Neutrophil (primary cell): ENCODE data around the gene C9orf57.
"Not testable (repeated sequence)": the region's sequence is repeated elsewhere in the genome, so short reads cannot be mapped to it uniquely, and the experiment has no call there.

Experiments
- H3K27ac ChIP-seq: fragments of 200-600 bp; sonication (generic); 2 replicates; pipeline ENCODE4 v1.5.1; 2016; ENCODE audit warnings: mild to moderate bottlenecking, moderate library complexity
- H3K27me3 ChIP-seq: fragments of 200-600 bp; sonication (generic); 2 replicates; pipeline ENCODE4 v1.6.0; 2016; ENCODE audit warnings: mild to moderate bottlenecking
- H3K36me3 ChIP-seq: fragments of 200-600 bp; sonication (generic); 2 replicates; pipeline ENCODE4 v1.5.1; 2017
- H3K4me1 ChIP-seq, 2 experiments: fragments of 200-600 bp in 1 of 2; sonication (generic) in 1 of 2; 1 replicate in 1 of 2; 2 replicates in 1 of 2; pipeline versions ENCODE4 v1.5.1 to v1.6.1; 2013 to 2016; ENCODE audit warnings: low read depth in 1 of 2, low read length in 1 of 2, mild to moderate bottlenecking in 1 of 2, moderate library complexity in 1 of 2; ENCODE audit not compliant: control insufficient read depth in 1 of 2, insufficient read depth in 1 of 2
- H3K4me3 ChIP-seq, 2 experiments: fragments of 200-600 bp in 1 of 2; sonication (generic) in 1 of 2; 1 replicate in 1 of 2; 2 replicates in 1 of 2; pipeline ENCODE4 v1.5.1; 2013 to 2016; ENCODE audit warnings: low read depth in 1 of 2, low read length in 1 of 2, mild to moderate bottlenecking in 1 of 2, moderate library complexity in 1 of 2
- H3K9me3 ChIP-seq: fragments of 200-600 bp; sonication (generic); 2 replicates; pipeline ENCODE4 v1.5.1; 2016
- TF ChIP-seq, protein P1 (sequence below): fragments of 200-600 bp; sonication (generic); IDR thresholded peaks from 2 replicates; pipeline ENCODE4 v1.5.1; 2016; ENCODE audit warnings: antibody characterized with exemption

The C9orf57 gene, protein sequence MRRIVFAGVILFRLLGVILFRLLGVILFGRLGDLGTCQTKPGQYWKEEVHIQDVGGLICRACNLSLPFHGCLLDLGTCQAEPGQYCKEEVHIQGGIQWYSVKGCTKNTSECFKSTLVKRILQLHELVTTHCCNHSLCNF

DNA sequence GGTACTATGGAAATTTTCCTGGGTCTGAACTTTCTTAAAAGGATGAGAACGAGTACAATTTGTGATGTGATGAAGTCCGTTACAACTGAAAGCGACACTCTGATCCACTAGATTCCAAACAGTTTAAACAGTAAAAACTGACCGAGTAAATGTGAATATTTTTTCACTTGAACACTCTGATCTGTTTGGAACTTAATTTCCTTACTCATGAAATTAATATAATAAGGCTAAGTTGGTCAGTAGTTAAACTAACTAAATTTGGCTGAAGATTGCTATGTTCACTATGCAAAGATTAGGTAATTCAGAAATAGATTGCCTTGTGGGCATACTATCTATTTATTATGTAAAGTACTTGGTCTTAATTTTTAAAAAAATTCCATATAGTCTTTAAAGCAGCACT is at the start of gene C9orf57:
Gene C9orf57 (minus strand): TSS at position 101 of the 400 bp plus-strand sequence. CDS start 1,282 bp downstream, outside the sequence.
- H3K4me1 ChIP-seq = no peaks in the 10 kb centered on the region
- TF ChIP-seq, protein P1, sequence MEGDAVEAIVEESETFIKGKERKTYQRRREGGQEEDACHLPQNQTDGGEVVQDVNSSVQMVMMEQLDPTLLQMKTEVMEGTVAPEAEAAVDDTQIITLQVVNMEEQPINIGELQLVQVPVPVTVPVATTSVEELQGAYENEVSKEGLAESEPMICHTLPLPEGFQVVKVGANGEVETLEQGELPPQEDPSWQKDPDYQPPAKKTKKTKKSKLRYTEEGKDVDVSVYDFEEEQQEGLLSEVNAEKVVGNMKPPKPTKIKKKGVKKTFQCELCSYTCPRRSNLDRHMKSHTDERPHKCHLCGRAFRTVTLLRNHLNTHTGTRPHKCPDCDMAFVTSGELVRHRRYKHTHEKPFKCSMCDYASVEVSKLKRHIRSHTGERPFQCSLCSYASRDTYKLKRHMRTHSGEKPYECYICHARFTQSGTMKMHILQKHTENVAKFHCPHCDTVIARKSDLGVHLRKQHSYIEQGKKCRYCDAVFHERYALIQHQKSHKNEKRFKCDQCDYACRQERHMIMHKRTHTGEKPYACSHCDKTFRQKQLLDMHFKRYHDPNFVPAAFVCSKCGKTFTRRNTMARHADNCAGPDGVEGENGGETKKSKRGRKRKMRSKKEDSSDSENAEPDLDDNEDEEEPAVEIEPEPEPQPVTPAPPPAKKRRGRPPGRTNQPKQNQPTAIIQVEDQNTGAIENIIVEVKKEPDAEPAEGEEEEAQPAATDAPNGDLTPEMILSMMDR = no peak
- no peak within 1 kb of the TSS for H3K27ac ChIP-seq
- no peaks in the 10 kb centered on the region for H3K36me3 ChIP-seq
- H3K4me3 ChIP-seq = no peak within 1 kb of the TSS
- H3K27me3 ChIP-seq = no peaks in the 10 kb centered on the region
- H3K9me3 ChIP-seq = no peaks in the 10 kb centered on the region

DNA sequence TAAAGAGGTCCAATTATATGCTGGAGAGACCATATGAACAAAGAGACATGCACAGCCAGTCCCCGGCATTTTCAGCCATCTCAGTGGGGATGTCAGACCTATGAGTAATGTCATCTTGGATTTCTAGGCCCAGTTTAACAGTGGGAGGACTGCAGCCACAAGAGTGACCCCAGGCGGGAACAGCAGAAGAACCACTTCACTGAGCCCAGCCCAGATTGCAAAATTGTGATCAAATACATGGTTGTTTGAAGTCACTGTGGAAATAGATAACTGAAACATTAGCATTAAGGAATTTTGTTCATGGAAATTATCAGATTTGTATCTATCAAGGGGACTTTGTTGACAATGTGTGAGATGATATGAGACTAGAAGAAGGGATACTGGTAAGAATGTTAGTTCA is 42.1 kb upstream of the C9orf57 start:
- H3K36me3 ChIP-seq = no peaks in the 10 kb centered on the region
- H3K27me3 ChIP-seq = no peaks in the 10 kb centered on the region
- no peaks in the 10 kb centered on the region for H3K4me1 ChIP-seq
- H3K9me3 ChIP-seq = no peaks in the 10 kb centered on the region
- H3K27ac ChIP-seq = no peak overlapping the region
- TF ChIP-seq, protein P1 = no peak
- H3K4me3 ChIP-seq = no peak overlapping the region

DNA sequence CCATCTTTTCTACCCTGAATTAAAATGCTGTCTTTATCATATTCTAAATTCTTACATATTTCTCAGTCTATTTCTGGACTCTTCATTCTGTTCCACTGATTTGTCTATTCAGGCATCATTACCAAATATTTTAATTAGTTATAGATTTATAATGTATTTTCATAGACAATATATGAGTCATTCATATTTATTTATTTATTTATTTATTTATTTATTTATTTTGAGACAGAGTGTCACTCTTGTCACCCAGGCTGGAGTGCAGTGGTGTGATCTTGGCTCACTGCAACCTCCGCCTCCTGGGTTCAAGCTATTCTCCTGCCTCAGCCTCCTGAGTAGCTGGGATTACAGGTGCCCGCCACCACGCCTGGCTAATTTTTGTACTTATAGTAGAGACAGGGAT is 35.1 kb upstream of the C9orf57 start:
- not testable (repeated sequence) for H3K36me3 ChIP-seq, H3K27me3 ChIP-seq, H3K27ac ChIP-seq, H3K4me3 ChIP-seq, H3K9me3 ChIP-seq, H3K4me1 ChIP-seq

DNA sequence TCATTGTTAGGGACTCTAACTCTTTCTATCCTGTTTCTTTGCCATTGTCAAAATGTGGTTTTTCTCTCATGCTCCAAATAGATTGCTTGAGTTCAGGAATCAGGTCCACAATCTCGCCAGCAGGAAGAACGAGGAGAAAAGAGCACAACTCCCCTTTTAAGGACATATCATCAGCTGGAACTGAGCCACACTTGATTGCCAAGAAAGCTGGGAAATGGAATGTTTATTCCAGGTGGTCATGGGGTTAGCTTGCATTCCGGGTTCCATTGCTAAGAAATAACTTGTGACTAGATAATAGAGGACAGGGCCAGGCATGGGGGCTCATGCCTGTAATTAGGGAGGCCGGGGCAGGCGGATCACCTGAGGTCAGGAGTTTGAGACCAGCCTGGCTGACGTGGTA is 32.4 kb upstream of the C9orf57 start:
- H3K9me3 ChIP-seq = no peaks in the 10 kb centered on the region
- no peaks in the 10 kb centered on the region for H3K36me3 ChIP-seq
- H3K4me1 ChIP-seq = no peaks in the 10 kb centered on the region

DNA sequence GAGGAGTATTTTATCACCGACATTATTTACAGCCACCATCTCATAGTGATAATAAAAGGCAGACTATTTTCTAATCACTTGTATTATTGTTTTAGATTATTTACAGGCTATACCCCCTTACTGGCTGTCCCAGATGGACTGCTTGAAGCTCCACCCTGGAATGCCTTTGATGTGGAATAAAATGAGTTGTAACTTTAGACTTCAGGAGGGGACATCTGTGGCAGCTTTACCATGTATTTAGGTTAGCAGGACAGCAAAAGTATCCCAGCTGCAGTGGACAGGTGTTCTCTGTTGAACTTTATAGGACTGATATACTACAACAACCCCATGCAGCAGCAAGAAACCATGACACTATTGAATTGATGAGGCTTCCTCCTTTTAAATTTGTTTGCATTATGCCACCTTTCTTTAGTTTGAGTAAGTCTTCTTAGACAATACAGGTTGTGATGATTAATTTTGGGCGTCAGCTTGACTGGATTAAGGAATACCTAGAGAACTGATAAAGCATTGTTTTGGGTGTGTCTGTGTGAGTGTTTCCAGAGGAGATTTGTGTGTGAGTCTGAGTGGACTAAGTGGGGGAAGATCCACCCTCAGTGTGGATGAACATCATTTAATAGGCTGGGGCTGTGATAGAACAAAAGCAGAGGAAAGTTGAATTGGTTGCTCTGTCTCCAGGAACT is 29.2 kb upstream of the C9orf57 start:
- Histone ChIP-seq H3K27me3 (no peaks in the 10 kb centered on the region), H3K36me3 (no peaks in the 10 kb centered on the region), H3K9me3 (no peaks in the 10 kb centered on the region), H3K4me1 (no peaks in the 10 kb centered on the region), H3K4me3 (no peak overlapping the region), H3K27ac (no peak overlapping the region)
- TF ChIP-seq, protein P1 = no peak

More for the DNA sequence above, 32.4 kb upstream of the C9orf57 start:
- TF ChIP-seq, protein P1 = no peak
- Histone ChIP-seq H3K27me3 (no peaks in the 10 kb centered on the region), H3K27ac (no peak overlapping the region), H3K4me3 (no peak overlapping the region)

DNA sequence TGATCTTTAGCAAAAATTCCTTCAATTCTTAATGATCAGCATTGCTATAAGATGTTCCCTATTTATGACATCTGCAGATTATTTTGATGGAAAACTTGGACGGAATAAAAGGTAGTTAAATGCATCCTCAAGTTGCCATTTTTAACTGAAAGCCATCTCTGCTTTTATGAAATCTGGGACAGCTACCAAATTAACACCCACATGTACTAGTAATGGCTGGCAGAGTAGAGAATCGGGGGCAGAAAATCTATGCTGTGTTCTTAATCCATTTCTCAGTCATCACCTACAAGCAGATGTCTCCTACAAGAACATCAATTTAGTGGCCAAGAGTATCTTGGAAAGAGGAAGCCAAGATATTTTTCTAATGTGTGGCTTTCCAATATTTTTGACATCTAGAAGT is 22.1 kb upstream of the C9orf57 start:
- TF ChIP-seq, protein P1 = no peak
- Histone ChIP-seq H3K27me3 (peaks cover 5% of the 10 kb centered on the region), H3K36me3 (no peaks in the 10 kb centered on the region), H3K4me1 (no peaks in the 10 kb centered on the region), H3K27ac (no peak overlapping the region), H3K9me3 (no peaks in the 10 kb centered on the region), H3K4me3 (no peak overlapping the region)

DNA sequence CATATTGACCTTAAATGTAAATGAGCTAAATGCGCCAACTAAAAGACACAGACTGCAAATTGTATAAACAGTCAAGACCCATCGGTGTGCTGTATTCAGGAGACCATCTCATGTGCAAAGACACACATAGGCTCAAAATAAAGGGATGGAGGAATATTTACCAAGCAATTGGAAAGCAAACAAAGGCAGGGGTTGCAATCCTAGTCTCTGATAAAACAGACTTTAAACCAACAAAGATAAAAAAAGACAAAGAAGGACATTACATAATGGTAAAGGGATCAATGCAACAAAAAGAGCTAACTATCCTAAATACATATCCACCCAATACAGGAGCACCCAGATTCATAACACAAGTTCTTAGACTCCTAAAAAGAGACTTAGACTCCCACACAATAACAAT is 14.3 kb upstream of the C9orf57 start:
- H3K36me3 ChIP-seq, H3K4me1 ChIP-seq, H3K27me3 ChIP-seq, H3K27ac ChIP-seq, H3K9me3 ChIP-seq, H3K4me3 ChIP-seq: not testable (repeated sequence)
